Effector memory CD4-positive, alpha-beta T cell (primary cell): Measurements from ENCODE around the gene SH3BGRL3.
"Not testable (repeated sequence)": the region's sequence is repeated elsewhere in the genome, so short reads cannot be mapped to it uniquely, and the experiment has no call there.

Experiments used
- DNase-seq, 3 donors: peaks; one replicate each; pipeline ENCODE4 v3.0.0-alpha.2; 2020
- H3K27ac ChIP-seq: 2 replicates; pipeline ENCODE4 v1.7.0; 2013; ENCODE audit warnings: mild to moderate bottlenecking, low read length, moderate library complexity; ENCODE audit not compliant: insufficient read depth, poor library complexity, severe bottlenecking
- H3K27me3 ChIP-seq: replicated peaks from 2 replicates; pipeline ENCODE4 v1.7.0; 2013; ENCODE audit warnings: mild to moderate bottlenecking, low read length; ENCODE audit not compliant: insufficient read depth, control insufficient read depth, poor library complexity, severe bottlenecking
- H3K36me3 ChIP-seq: 2 replicates; pipeline ENCODE4 v1.7.0; 2013; ENCODE audit warnings: mild to moderate bottlenecking, low read length, moderate library complexity; ENCODE audit not compliant: control insufficient read depth, insufficient read depth
- H3K4me1 ChIP-seq: 2 replicates; pipeline ENCODE4 v1.7.0; 2013; ENCODE audit warnings: low read length, mild to moderate bottlenecking; ENCODE audit not compliant: control insufficient read depth, insufficient read depth, poor library complexity, severe bottlenecking
- H3K4me3 ChIP-seq: 2 replicates; pipeline ENCODE4 v1.7.0; 2013; ENCODE audit warnings: low read length, low read depth, mild to moderate bottlenecking; ENCODE audit not compliant: insufficient read depth, poor library complexity, severe bottlenecking
- H3K9me3 ChIP-seq: 2 replicates; pipeline ENCODE4 v1.7.0; 2013; ENCODE audit warnings: mild to moderate bottlenecking, low read length, moderate library complexity; ENCODE audit not compliant: control insufficient read depth

SH3BGRL3 gene

DNA sequence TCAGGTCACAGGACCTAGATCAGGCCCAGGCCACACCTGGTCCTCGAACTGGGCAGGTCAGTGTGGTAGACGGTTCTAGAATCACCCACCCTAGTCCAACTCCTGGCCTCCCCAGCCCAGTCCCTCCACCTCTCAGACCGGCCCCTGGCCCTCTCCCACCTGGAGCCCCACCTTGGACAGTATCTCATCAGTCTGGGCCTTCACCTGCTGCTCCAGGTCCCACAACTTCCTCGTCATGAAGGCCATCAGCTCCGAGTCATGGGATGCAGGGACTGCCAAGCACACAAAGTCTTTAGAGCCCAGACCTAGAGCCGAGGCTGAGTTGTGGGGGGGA lies 17.9 kb downstream of the SH3BGRL3 start:
- no peak overlapping the region for H3K4me3 ChIP-seq
- no peaks in the 10 kb centered on the region for H3K36me3 ChIP-seq
- no peaks in the 10 kb centered on the region for H3K9me3 ChIP-seq
- no peaks in the 10 kb centered on the region for H3K27me3 ChIP-seq
- H3K27ac ChIP-seq = no peak overlapping the region
- no peak for DNase-seq
- peaks cover 6% of the 10 kb centered on the region for H3K4me1 ChIP-seq

DNA sequence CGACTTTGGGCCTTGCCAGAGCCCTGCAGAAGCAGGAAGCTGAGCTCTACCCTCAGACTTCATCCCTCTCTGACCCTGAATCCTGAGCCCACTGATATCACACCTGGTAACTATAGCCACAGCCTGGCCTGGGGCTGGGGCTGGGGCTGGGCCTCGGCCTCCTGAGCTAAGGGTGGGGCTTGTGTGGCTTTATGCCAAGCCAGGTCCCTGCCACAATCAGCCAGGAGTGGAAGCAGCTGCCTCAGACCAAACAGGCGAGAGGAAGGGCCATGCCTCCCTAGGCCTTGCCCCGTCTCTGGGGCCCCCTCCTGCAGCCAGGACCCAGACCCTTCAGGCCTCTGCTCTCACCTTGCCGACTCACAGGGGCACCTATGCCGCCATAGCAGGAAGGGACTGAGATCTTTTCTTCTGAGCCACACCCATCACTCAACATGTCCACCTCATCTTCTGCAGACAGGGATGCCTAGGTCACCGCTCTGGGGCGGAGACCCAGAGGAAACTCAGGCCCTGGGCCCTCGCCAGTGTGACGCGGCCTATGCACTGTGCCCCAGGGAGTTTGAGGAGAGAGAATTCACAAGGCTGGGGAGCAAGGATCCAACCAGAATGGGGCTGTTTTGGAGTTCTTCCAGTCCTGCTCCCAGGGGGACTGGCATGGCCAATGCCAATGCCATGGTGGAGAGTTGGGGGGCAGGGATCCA lies 20.8 kb downstream of the SH3BGRL3 start:
- no peaks in the 10 kb centered on the region for H3K27me3 ChIP-seq
- H3K4me3 ChIP-seq = no peak overlapping the region
- no peak for DNase-seq
- H3K27ac ChIP-seq = no peak overlapping the region
- peaks cover 8% of the 10 kb centered on the region for H3K4me1 ChIP-seq
- no peaks in the 10 kb centered on the region for H3K9me3 ChIP-seq
- H3K36me3 ChIP-seq = no peaks in the 10 kb centered on the region

DNA sequence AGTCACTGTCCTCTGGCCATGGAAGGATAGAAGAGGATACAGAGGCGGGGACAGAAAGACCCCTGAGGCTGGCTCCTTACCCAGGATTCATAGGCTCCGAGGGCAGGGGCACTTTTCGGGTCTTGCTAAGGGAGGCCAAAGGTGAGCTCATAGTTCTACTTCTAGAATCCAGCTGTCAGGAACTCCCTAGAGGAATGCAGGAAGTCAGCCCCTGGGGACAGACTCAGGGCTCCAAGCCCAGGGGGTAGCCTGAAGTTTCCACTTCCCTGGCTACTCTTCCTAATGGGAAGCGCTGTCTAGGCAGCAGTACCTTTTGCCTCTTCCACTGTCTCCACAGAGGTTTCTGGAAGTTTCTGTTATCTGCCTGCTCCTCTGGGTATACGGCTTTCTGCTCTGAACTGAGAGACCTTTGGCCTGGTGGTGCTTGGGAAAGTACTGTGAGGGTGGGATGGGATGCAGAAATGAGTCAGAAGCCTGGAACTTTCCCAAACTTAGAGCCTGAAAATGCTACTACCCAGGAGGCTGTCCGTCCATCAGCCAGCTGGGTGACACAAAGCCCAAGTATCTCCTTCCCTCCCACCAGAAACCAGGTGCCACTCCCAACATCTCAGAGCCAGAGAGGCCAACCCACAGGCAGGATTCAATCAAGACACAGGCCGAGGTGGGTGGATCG lies 23.0 kb downstream of the SH3BGRL3 start:
- Histone ChIP-seq H3K4me1 (peaks cover 19% of the 10 kb centered on the region), H3K9me3 (no peaks in the 10 kb centered on the region), H3K4me3 (no peak overlapping the region), H3K27ac (no peak overlapping the region), H3K27me3 (no peaks in the 10 kb centered on the region), H3K36me3 (no peaks in the 10 kb centered on the region)
- DNase-seq = no peak

DNA sequence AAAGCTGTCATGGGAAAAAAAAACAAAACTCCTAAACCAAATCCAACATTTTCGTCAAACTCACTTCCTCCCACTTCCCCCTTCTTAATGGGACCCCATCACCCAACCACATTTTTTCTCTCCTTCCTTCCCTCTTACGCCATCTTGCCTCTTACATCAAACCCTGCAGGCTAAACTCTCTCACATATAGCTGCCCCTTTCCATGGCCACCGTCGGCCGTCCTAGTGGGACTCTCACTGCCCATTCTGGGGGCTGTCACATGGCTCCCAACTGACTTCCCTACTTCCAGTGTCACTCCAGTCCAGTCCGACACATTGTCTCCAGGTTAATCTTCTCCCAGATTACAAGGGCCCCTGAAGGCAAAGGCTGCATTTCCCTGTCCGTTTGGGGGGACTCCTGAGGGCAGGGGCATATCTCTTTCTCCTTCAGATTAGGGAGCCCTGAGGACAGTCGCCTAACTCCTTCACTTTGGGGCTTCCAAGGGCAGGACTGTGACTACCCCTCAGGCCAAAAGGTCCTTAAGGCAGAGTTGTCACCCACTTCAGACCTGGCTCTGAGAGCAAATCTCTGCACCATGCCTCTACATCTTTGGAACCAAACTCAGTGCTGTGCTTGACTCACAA lies 25.9 kb downstream of the SH3BGRL3 start:
- H3K36me3 ChIP-seq = no peaks in the 10 kb centered on the region
- no peaks in the 10 kb centered on the region for H3K27me3 ChIP-seq
- peak overlapping the region; percentile 71 for H3K4me3 ChIP-seq
- H3K4me1 ChIP-seq = peaks cover 19% of the 10 kb centered on the region
- DNase-seq = no peak
- peak overlapping the region; percentile 76 for H3K27ac ChIP-seq
- no peaks in the 10 kb centered on the region for H3K9me3 ChIP-seq

DNA sequence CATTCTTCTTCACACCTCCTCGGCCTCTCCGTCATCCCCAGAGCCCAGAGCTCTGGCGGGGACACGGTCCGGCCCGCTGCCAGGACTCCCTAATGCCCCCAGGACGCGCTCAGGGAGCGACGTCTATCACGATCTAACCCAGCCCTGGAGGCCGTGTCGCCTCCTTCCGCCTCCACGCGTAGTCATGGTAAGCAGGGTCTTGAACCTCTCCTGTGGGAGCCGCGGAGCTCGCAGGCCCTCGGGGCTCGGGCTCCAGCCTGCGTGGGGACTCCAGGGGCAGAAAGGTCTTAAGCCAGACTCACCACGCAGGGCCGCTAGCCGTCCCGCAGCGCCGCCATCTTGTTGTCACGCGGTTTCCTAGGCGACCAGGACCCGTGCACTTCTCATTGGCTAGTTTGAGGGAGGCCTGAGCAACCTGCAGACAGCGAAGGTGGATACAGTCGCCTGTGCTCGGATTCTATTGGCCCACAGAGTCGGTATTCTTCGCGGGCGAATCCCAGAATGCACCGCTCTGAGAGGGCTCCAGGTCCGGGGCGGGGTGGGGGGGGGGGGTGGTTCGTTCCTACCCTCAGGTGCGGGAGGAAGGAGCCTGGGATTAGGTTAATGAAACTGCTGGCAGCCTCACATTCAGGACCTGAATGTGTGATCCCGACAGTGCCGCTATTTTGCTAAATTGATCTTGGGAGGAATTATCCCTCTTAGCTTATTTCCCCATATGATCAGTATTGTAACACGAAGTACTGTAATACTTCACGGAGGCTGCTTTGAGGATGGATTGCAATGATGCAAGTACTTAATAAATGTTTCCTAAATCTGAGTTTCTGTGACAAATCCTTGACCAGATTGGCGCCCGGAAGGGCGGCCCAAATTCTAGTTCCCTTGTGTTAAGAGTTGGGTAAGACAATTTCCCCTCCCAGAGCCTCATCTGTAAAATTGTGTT lies 26.7 kb downstream of the SH3BGRL3 start, which contains the start of gene UBXN11:
Gene UBXN11, minus strand, starts transcription at position 347 of the 940 bp plus-strand sequence. CDS start 3,753 bp downstream, outside the sequence.
- Histone ChIP-seq H3K9me3 (no peaks in the 10 kb centered on the region), H3K4me3 (peak within 1 kb of the TSS; percentile 71), H3K36me3 (no peaks in the 10 kb centered on the region), H3K4me1 (peaks cover 16% of the 10 kb centered on the region), H3K27me3 (no peaks in the 10 kb centered on the region), H3K27ac (peak within 1 kb of the TSS; percentile 76)
- peak; percentile 87 to 92 (median 88) for DNase-seq

DNA sequence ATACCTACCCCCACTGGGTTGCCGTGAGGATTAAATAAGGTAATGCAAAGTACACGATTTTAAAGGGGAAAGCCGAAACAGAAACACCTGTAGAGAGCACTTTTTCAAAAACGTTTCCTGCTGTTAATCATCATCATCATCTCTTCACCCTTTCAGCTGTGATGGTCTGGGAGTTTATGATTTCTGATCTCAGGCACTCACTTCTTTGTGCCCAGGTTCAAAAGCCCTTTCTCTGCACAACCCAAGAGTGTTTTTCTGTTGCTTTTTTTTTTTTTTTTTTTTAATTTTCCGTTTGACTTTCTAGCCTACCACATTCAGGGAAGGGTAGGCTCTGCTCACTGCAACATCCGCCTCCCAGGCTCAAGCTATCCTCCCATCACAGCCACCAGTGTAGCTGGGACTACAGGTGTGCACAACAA lies 27.5 kb downstream of the SH3BGRL3 start:
- H3K36me3 ChIP-seq = no peaks in the 10 kb centered on the region
- peak overlapping the region; percentile 76 for H3K27ac ChIP-seq
- peaks cover 16% of the 10 kb centered on the region for H3K4me1 ChIP-seq
- no peak overlapping the region for H3K4me3 ChIP-seq
- DNase-seq = no peak
- no peaks in the 10 kb centered on the region for H3K9me3 ChIP-seq
- no peaks in the 10 kb centered on the region for H3K27me3 ChIP-seq

DNA sequence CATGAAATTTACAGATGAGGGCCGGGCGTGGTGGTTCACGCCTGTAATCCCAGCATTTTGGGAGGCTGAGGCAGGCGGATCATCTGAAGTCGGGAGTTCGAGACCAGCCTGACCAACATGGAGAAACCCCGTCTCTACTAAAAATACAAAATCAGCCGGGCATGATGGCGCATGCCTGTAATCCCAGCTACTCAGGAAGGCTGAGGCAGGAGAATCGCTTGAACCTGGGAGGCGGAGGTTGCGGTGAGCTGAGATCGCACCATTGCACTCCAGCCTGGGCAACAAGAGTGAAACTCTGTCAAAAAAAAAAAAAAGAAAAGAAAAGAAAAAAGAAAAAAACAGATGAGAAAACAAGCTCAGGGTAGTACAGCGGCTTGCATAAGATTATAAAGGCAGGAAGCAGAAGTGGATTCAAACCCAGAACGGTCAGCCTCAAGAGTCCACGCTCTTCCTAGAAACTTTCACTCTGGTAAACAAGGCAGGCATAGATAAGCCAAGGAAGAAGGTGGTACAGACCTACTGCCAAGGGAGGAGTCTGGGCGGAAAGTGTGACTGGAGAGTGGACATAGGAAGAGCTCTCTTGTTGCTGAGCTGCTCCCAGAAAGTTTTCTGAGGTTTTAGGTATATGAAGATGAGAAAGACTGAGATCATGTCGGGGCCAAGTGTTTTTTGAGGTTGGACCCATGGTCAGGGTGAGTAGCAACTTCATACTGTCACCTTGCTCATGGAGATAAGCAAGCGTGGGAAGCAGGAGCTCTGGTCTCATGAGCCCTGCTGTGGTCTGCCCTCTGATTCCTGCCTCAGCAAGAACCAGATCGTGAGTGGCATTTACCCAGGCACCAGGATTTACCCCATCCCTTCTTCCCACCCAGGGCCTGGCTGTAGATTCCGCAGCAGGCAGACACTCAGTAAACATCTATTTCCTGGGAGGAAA lies 28.3 kb downstream of the SH3BGRL3 start:
- not testable (repeated sequence) for H3K27me3 ChIP-seq, H3K9me3 ChIP-seq, H3K4me3 ChIP-seq, DNase-seq, H3K36me3 ChIP-seq
- Histone ChIP-seq H3K4me1 (peaks cover 16% of the 10 kb centered on the region), H3K27ac (peak overlapping the region; percentile 76)

DNA sequence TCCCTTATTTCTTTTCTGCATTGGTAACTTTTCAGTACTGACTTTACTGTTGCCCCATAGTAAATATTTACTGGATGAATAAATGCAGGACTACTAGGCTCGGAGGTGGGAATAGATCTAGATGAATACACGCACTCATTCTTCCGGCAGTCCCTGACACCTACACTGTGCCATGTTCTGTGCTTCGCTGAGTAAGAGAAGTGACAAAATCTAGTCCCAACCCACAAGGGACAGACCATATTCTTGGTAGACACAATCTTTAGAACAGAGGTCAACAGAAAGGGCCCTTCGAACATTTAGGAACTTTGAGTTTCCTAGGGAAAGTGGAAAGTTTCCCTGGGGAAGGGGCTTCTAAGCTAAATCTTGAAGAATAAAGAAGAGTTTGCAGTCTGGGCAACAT lies 34.6 kb downstream of the SH3BGRL3 start:
- no peaks in the 10 kb centered on the region for H3K27me3 ChIP-seq
- H3K27ac ChIP-seq = no peak overlapping the region
- H3K9me3 ChIP-seq = no peaks in the 10 kb centered on the region
- H3K4me3 ChIP-seq = no peak overlapping the region
- peaks cover 37% of the 10 kb centered on the region for H3K4me1 ChIP-seq
- no peaks in the 10 kb centered on the region for H3K36me3 ChIP-seq
- no peak for DNase-seq
